GM23248 (cell line): Measurements from ENCODE around the gene CDC42EP4.

Source experiments
- EZH2 ChIP-seq: fragments of 200-600 bp; sonication (generic); IDR thresholded peaks from 2 replicates; pipeline ENCODE4 v1.6.1; 2018; ENCODE audit warnings: antibody characterized with exemption, mild to moderate bottlenecking; ENCODE audit not compliant: insufficient read depth, poor library complexity, severe bottlenecking
- EZH2phosphoT487 ChIP-seq: fragments of 200-600 bp; sonication (generic); IDR thresholded peaks from 2 replicates; pipeline ENCODE4 v1.6.1; 2018; ENCODE audit warnings: antibody characterized with exemption, moderate library complexity, mild to moderate bottlenecking, low read depth; ENCODE audit not compliant: insufficient read depth

GRCh38 chr17:73316919-73317505 lies 5.2 kb upstream of the CDC42EP4 start:
- no peak for TF ChIP-seq EZH2phosphoT487
- TF ChIP-seq EZH2: no peak
